ENCODE data around the gene NFATC4. TPM values are rescaled to one million over a fixed set of nuclear protein-coding genes. Genes with fewer than 3 reads are reported as not detected.

The NFATC4 gene
- total RNA-seq, 1 donor from 2014 or later = 44.3 TPM

GRCh38 chr14:24379907-24380730 lies 12.1 kb downstream of the NFATC4 start:
- Mint-ChIP-seq H3K36me3 (ENCODE audit: low read depth) (no peaks in the 10 kb centered on the region), H3K27ac (ENCODE audit: unreplicated experiment) (no peak overlapping the region), H3K4me3 (no peak overlapping the region), H3K4me1 (no peaks in the 10 kb centered on the region), H3K9me3 (no peaks in the 10 kb centered on the region), H3K27me3 (ENCODE audit: low read depth) (peaks cover 7% of the 10 kb centered on the region)
- TF ChIP-seq, protein P1, sequence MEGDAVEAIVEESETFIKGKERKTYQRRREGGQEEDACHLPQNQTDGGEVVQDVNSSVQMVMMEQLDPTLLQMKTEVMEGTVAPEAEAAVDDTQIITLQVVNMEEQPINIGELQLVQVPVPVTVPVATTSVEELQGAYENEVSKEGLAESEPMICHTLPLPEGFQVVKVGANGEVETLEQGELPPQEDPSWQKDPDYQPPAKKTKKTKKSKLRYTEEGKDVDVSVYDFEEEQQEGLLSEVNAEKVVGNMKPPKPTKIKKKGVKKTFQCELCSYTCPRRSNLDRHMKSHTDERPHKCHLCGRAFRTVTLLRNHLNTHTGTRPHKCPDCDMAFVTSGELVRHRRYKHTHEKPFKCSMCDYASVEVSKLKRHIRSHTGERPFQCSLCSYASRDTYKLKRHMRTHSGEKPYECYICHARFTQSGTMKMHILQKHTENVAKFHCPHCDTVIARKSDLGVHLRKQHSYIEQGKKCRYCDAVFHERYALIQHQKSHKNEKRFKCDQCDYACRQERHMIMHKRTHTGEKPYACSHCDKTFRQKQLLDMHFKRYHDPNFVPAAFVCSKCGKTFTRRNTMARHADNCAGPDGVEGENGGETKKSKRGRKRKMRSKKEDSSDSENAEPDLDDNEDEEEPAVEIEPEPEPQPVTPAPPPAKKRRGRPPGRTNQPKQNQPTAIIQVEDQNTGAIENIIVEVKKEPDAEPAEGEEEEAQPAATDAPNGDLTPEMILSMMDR (conservative IDR thresholded peaks at IDR 0.05) = no peak
- DNase-seq (ENCODE audit: low read depth, low spot score) = no peak

GRCh38 chr14:24381363-24382063 lies 13.5 kb downstream of the NFATC4 start:
- DNase-seq (ENCODE audit: low read depth, low spot score) = no peak
- no peak overlapping the region for H3K27ac Mint-ChIP-seq (ENCODE audit: unreplicated experiment)
- TF ChIP-seq, protein P1 (conservative IDR thresholded peaks at IDR 0.05) = no peak
- H3K4me3 Mint-ChIP-seq = no peak overlapping the region
- H3K4me1 Mint-ChIP-seq = no peaks in the 10 kb centered on the region
- peaks cover 11% of the 10 kb centered on the region for H3K27me3 Mint-ChIP-seq (ENCODE audit: low read depth)
- no peaks in the 10 kb centered on the region for H3K9me3 Mint-ChIP-seq
- H3K36me3 Mint-ChIP-seq (ENCODE audit: low read depth) = no peaks in the 10 kb centered on the region

GRCh38 chr14:24382064-24382371 lies 14.0 kb downstream of the NFATC4 start:
- H3K36me3 Mint-ChIP-seq (ENCODE audit: low read depth) = no peaks in the 10 kb centered on the region
- H3K27me3 Mint-ChIP-seq (ENCODE audit: low read depth) = peaks cover 15% of the 10 kb centered on the region
- no peak for DNase-seq (ENCODE audit: low read depth, low spot score)
- H3K9me3 Mint-ChIP-seq = no peaks in the 10 kb centered on the region
- no peak overlapping the region for H3K27ac Mint-ChIP-seq (ENCODE audit: unreplicated experiment)
- no peaks in the 10 kb centered on the region for H3K4me1 Mint-ChIP-seq
- TF ChIP-seq, protein P1 (conservative IDR thresholded peaks at IDR 0.05) = no peak
- no peak overlapping the region for H3K4me3 Mint-ChIP-seq

DNA sequence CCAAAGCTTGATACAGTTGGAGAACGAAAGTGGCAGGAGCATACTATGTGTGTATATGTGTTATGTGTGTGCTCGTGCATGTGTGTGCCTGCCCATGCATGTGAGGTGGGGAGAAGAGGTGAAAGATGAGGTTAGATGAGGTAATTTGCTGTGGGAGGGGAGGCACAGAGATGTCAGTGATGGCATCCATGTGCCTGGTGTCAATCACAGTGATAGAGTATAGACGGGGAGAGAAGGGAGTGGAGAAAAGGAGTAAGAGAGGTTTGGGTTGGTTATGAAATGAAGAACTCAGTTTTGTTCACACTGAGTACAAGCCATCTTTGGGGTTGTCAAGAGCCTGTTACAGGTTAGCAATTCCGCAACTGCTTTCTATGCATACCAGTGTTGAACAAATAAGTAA lies 16.2 kb downstream of the NFATC4 start:
- Mint-ChIP-seq H3K36me3 (ENCODE audit: low read depth) (no peaks in the 10 kb centered on the region), H3K27me3 (ENCODE audit: low read depth) (peaks cover 26% of the 10 kb centered on the region), H3K27ac (ENCODE audit: unreplicated experiment) (no peak overlapping the region), H3K4me1 (no peaks in the 10 kb centered on the region), H3K9me3 (no peaks in the 10 kb centered on the region), H3K4me3 (no peak overlapping the region)
- TF ChIP-seq, protein P1 (conservative IDR thresholded peaks at IDR 0.05) = no peak
- DNase-seq (ENCODE audit: low read depth, low spot score) = no peak

DNA sequence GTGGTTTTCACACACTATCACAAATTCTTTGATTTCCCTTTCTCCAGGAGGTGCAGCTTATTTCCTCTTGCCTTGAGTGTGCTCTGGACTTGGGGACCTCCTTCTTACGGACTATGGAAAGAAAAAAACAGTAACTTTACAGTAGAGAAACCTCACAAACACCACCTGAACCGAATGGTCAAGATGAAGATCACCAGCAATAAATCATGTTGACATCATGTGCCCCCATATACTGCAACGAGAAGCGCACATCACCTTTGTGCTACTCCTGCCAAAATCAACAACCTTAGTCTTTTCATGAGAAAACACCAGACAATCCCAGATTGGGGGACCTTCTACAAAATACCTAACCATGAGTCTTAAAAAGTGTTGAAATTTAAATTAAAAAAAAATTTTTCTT lies 17.5 kb downstream of the NFATC4 start:
- no peaks in the 10 kb centered on the region for H3K36me3 Mint-ChIP-seq (ENCODE audit: low read depth)
- peaks cover 32% of the 10 kb centered on the region for H3K27me3 Mint-ChIP-seq (ENCODE audit: low read depth)
- DNase-seq (ENCODE audit: low read depth, low spot score) = no peak
- no peaks in the 10 kb centered on the region for H3K4me1 Mint-ChIP-seq
- TF ChIP-seq, protein P1 (conservative IDR thresholded peaks at IDR 0.05) = no peak
- no peak overlapping the region for H3K4me3 Mint-ChIP-seq
- no peaks in the 10 kb centered on the region for H3K9me3 Mint-ChIP-seq
- no peak overlapping the region for H3K27ac Mint-ChIP-seq (ENCODE audit: unreplicated experiment)

All from neural crest cell (in vitro differentiated cells).